DOHH2 (cell line): Measurements from ENCODE around the gene TMEM44.

Experiments
- EZH2phosphoT487 ChIP-seq: fragments of 200-600 bp; sonication (generic); IDR thresholded peaks from 2 replicates; pipeline ENCODE4 v1.6.1; 2017; ENCODE audit warnings: borderline replicate concordance, mild to moderate bottlenecking, antibody characterized with exemption, low read length, moderate library complexity, mixed read lengths
- TF ChIP-seq, protein P1 (sequence below): fragments of 200-600 bp; sonication (generic); IDR thresholded peaks from one replicate; pipeline ENCODE4 v1.5.1; 2014; ENCODE audit warnings: antibody characterized with exemption, mild to moderate bottlenecking, low read depth, low read length; ENCODE audit not compliant: poor library complexity, severe bottlenecking

DNA sequence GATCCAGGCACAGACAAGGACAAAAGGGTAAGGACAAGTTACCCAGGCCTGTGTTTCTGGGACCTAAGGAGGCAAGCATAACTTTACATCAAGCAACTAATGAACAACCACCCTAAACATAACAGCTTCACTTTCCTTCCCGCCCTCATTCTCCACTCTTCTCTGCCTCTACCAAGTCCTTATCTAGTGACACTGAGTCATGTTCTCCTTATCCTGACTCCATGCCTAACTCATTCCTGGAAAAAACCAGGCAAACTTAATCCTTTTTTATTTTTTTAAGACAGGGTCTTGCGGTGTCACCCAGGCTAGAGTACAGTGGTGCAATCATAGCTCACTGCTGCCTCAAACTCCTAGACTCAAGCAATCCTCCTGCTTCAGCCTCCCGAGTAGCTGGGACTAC, 44.5 kb downstream of the TMEM44 start:
- TF ChIP-seq, protein P1, sequence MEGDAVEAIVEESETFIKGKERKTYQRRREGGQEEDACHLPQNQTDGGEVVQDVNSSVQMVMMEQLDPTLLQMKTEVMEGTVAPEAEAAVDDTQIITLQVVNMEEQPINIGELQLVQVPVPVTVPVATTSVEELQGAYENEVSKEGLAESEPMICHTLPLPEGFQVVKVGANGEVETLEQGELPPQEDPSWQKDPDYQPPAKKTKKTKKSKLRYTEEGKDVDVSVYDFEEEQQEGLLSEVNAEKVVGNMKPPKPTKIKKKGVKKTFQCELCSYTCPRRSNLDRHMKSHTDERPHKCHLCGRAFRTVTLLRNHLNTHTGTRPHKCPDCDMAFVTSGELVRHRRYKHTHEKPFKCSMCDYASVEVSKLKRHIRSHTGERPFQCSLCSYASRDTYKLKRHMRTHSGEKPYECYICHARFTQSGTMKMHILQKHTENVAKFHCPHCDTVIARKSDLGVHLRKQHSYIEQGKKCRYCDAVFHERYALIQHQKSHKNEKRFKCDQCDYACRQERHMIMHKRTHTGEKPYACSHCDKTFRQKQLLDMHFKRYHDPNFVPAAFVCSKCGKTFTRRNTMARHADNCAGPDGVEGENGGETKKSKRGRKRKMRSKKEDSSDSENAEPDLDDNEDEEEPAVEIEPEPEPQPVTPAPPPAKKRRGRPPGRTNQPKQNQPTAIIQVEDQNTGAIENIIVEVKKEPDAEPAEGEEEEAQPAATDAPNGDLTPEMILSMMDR, result no peak
- TF ChIP-seq EZH2phosphoT487, result no peak
